GM19372 (cell line): Measurements from ENCODE around the gene SBNO2.

Experiments used
- ATAC-seq: cut with Tn5 transposase; IDR thresholded peaks from one replicate; pipeline ENCODE4 v1.9.1; 2021; ENCODE audit warnings: mild to moderate bottlenecking, low read depth, moderate library complexity; ENCODE audit not compliant: unreplicated experiment

SBNO2 gene

GRCh38 chr19:1170938-1171754 is 2.9 kb downstream of the SBNO2 start:
- ATAC-seq, result no peak

GRCh38 chr19:1169921-1170885 is 3.9 kb downstream of the SBNO2 start:
- no peak for ATAC-seq

- ATAC-seq, result no peak
Observed at GRCh38 chr19:1169411-1169791, 4.7 kb downstream of the SBNO2 start.

GRCh38 chr19:1168572-1169410 is 5.3 kb downstream of the SBNO2 start:
- ATAC-seq, result no peak

GRCh38 chr19:1167687-1168571 is 6.1 kb downstream of the SBNO2 start:
- ATAC-seq, result no peak

- no peak for ATAC-seq
Observed at GRCh38 chr19:1166872-1167573, 7.0 kb downstream of the SBNO2 start.

- no peak for ATAC-seq
Observed at GRCh38 chr19:1164684-1165531, 9.2 kb downstream of the SBNO2 start.

GRCh38 chr19:1163934-1164683 is 10.0 kb downstream of the SBNO2 start:
- ATAC-seq, result no peak

- no peak for ATAC-seq
Observed at GRCh38 chr19:1163283-1163933, 10.7 kb downstream of the SBNO2 start.

GRCh38 chr19:1162404-1163282 is 11.4 kb downstream of the SBNO2 start:
- ATAC-seq, result no peak

GRCh38 chr19:1161716-1162115 is 12.4 kb downstream of the SBNO2 start:
- no peak for ATAC-seq

- ATAC-seq, result no peak
Observed at GRCh38 chr19:1159864-1160595, 14.0 kb downstream of the SBNO2 start.

- no peak for ATAC-seq
Observed at GRCh38 chr19:1158885-1159448, 15.1 kb downstream of the SBNO2 start.

GRCh38 chr19:1157931-1158884 is 15.9 kb downstream of the SBNO2 start:
- ATAC-seq, result no peak
